Measurements from ENCODE around the gene NLE1. TPM values are rescaled to one million over a fixed set of nuclear protein-coding genes. Genes with fewer than 3 reads are reported as not detected.

The NLE1 gene
- total and polyA plus RNA-seq, 2 donors (not counting 1 experiment from before 2014, with no cell fraction given), result 16.5 to 17.5 TPM

DNA sequence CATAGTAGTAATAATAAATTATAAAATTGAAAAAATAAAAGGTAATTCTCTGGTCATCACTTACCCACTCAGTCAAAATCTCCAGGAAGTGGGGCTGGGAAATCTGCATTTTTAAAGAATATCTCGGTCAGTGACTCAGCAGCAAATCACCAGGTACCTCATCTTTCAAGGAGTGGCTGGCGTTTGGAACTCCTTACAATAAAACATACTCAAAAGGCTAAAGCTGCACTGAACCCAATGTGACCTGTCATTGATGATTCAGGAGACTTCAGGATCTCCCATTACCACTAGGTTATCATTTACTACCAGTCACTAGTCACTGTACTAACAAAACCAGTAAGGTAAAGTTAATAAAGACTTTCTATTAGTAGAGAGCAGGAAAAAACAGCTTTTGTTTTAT is 57.1 kb downstream of the NLE1 start:
- H3K36me3 ChIP-seq (replicated peaks in 1 of 2; ENCODE audit: control extremely low read depth in 1 of 2, control insufficient read depth in 1 of 2, extremely low read depth in 1 of 2, insufficient read depth in 2 of 2, low read length in 1 of 2), result no peaks in the 10 kb centered on the region
- no peaks in the 10 kb centered on the region for H4K20me1 ChIP-seq (ENCODE audit: control insufficient read depth, insufficient read depth, low read length, poor library complexity, severe bottlenecking)
- Mint-ChIP-seq H3K4me1 (peaks cover 63% of the 10 kb centered on the region), H3K9me3 (ENCODE audit: insufficient read depth) (no peaks in the 10 kb centered on the region), H3K27me3 (no peaks in the 10 kb centered on the region), H3K27ac (no peak overlapping the region), H3K4me3 (no peak overlapping the region)
- DNase-seq (no peak), ATAC-seq (ENCODE audit: low read depth) (no peak)
- H3K9ac ChIP-seq (ENCODE audit: low read length), result no peak overlapping the region
- no peak overlapping the region for H3K27ac ChIP-seq (ENCODE audit: low read length in 2 of 2)
- WGBS (ENCODE audit: insufficient coverage), result no CpG with 5 or more reads among the region's 2 CpGs
- intact Hi-C loops (cut with micrococcal nuclease), result no loop called here
- POLR2A ChIA-PET, result no interaction called here
- no peaks in the 10 kb centered on the region for H3K27me3 ChIP-seq (replicated peaks in 1 of 4; ENCODE audit: control extremely low read depth in 1 of 4, control insufficient read depth in 3 of 4, insufficient read depth in 4 of 4, low read length in 3 of 4)
- H3K9me3 ChIP-seq (ENCODE audit: control extremely low read depth in 1 of 3, control insufficient read depth in 2 of 3, insufficient read depth in 1 of 3, low read length in 2 of 3), result no peaks in the 10 kb centered on the region
- peaks cover 26 to 33% of the 10 kb centered on the region in 2 donors for H3K4me1 ChIP-seq (ENCODE audit: control insufficient read depth in 2 of 2, insufficient read depth in 2 of 2, low read length in 2 of 2)
- H2AFZ ChIP-seq (ENCODE audit: insufficient read depth, low read depth, low read length, poor library complexity, severe bottlenecking), result no peak overlapping the region
- CTCF ChIA-PET, result interaction anchor here (3.1 kb wide), 1 partner anchor 21 kb away, joined by 15 read pairs; the partner anchor contains the start of gene RFFL
- TF ChIP-seq, protein P1, sequence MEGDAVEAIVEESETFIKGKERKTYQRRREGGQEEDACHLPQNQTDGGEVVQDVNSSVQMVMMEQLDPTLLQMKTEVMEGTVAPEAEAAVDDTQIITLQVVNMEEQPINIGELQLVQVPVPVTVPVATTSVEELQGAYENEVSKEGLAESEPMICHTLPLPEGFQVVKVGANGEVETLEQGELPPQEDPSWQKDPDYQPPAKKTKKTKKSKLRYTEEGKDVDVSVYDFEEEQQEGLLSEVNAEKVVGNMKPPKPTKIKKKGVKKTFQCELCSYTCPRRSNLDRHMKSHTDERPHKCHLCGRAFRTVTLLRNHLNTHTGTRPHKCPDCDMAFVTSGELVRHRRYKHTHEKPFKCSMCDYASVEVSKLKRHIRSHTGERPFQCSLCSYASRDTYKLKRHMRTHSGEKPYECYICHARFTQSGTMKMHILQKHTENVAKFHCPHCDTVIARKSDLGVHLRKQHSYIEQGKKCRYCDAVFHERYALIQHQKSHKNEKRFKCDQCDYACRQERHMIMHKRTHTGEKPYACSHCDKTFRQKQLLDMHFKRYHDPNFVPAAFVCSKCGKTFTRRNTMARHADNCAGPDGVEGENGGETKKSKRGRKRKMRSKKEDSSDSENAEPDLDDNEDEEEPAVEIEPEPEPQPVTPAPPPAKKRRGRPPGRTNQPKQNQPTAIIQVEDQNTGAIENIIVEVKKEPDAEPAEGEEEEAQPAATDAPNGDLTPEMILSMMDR (IDR thresholded peaks at IDR 0.05), result no peak
- TF ChIP-seq EZH2 (IDR thresholded peaks at IDR 0.05; ENCODE audit: borderline replicate concordance, insufficient read depth, low read depth, low read length, poor library complexity, severe bottlenecking), result no peak
- no peak overlapping the region for H3K4me2 ChIP-seq (replicated peaks; ENCODE audit: low read depth, low read length, poor library complexity, severe bottlenecking)
- no peak overlapping the region for H3K4me3 ChIP-seq (ENCODE audit: control extremely low read depth in 1 of 5, extremely low read depth in 1 of 5, insufficient read depth in 1 of 5, low read depth in 2 of 5, low read length in 4 of 5)
- peaks cover 90% of the 10 kb centered on the region for H3K79me2 ChIP-seq (ENCODE audit: control insufficient read depth, insufficient read depth, low read length)

DNA sequence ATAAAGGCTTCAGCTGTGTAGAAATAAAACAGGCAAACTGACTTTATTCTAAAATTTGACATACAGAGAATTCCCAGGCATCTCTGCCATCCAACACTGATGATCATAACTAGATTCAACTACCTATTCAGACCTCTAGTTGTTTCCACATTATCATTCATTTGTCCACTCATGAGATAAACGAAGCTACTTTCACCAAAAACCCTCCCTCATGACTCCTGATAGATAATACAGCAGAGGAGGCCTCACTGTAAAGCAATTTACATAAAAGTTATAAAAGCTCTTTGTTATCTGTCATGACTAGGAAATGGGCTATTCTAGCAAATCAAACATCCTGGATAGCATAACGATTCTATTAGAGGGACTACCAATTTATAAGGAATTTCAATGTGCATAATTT is 59.0 kb downstream of the NLE1 start:
- WGBS (ENCODE audit: insufficient coverage), result no CpG with 5 or more reads among the region's 2 CpGs

More for the DNA sequence above, 59.0 kb downstream of the NLE1 start:
- ChIA-PET CTCF (interaction anchor here (0.5 to 1.9 kb wide), 5 partner anchors 10 to 84 kb away, joined by 4 to 6 read pairs (median 4); no protein-coding TSS in a partner anchor), POLR2A (no interaction called here)
- Histone ChIP-seq H3K36me3 (replicated peaks in 1 of 2; ENCODE audit: control extremely low read depth in 1 of 2, control insufficient read depth in 1 of 2, extremely low read depth in 1 of 2, insufficient read depth in 2 of 2, low read length in 1 of 2) (no peaks in the 10 kb centered on the region), H3K79me2 (ENCODE audit: control insufficient read depth, insufficient read depth, low read length) (peaks cover 98% of the 10 kb centered on the region), H3K4me3 (ENCODE audit: control extremely low read depth in 1 of 5, extremely low read depth in 1 of 5, insufficient read depth in 1 of 5, low read depth in 2 of 5, low read length in 4 of 5) (no peak overlapping the region), H3K4me1 (ENCODE audit: control insufficient read depth in 2 of 2, insufficient read depth in 2 of 2, low read length in 2 of 2) (peaks cover 19 to 22% of the 10 kb centered on the region in 2 donors), H4K20me1 (ENCODE audit: control insufficient read depth, insufficient read depth, low read length, poor library complexity, severe bottlenecking) (no peaks in the 10 kb centered on the region), H3K9me3 (ENCODE audit: control extremely low read depth in 1 of 3, control insufficient read depth in 2 of 3, insufficient read depth in 1 of 3, low read length in 2 of 3) (no peaks in the 10 kb centered on the region), H3K4me2 (replicated peaks; ENCODE audit: low read depth, low read length, poor library complexity, severe bottlenecking) (peak overlapping the region; percentile 16), H3K27me3 (replicated peaks in 1 of 4; ENCODE audit: control extremely low read depth in 1 of 4, control insufficient read depth in 3 of 4, insufficient read depth in 4 of 4, low read length in 3 of 4) (no peaks in the 10 kb centered on the region), H3K27ac (ENCODE audit: low read length in 2 of 2) (no peak overlapping the region), H3K9ac (ENCODE audit: low read length) (peak overlapping the region; percentile 4), H2AFZ (ENCODE audit: insufficient read depth, low read depth, low read length, poor library complexity, severe bottlenecking) (no peak overlapping the region)
- no peaks in the 10 kb centered on the region for H3K9me3 Mint-ChIP-seq (ENCODE audit: insufficient read depth)
- DNase-seq, result no peak
- no peaks in the 10 kb centered on the region for H3K27me3 Mint-ChIP-seq
- TF ChIP-seq, protein P1 (IDR thresholded peaks at IDR 0.05), result no peak
- TF ChIP-seq EZH2 (IDR thresholded peaks at IDR 0.05; ENCODE audit: borderline replicate concordance, insufficient read depth, low read depth, low read length, poor library complexity, severe bottlenecking), result no peak
- peaks cover 60% of the 10 kb centered on the region for H3K4me1 Mint-ChIP-seq
- H3K4me3 Mint-ChIP-seq, result no peak overlapping the region
- intact Hi-C loops (cut with micrococcal nuclease), result no loop called here
- no peak for ATAC-seq (ENCODE audit: low read depth)
- no peak overlapping the region for H3K27ac Mint-ChIP-seq

All from B cell (primary cell).